Fibroblast of pulmonary artery (primary cell): ENCODE measurements around the gene ASS1.

ENCODE experiments used
- DNase-seq: peaks from one replicate; pipeline ENCODE4 v3.0.0-alpha.2; 2010; ENCODE audit warnings: low read depth
- H3K4me3 ChIP-seq: replicated peaks from 2 replicates; pipeline ENCODE4 v1.5.1; 2011; ENCODE audit warnings: low read depth, mild to moderate bottlenecking, control low read depth, low read length, moderate library complexity
- TF ChIP-seq, protein P1 (sequence below): IDR thresholded peaks from 2 replicates; pipeline ENCODE4 v1.5.1; 2011; ENCODE audit warnings: mild to moderate bottlenecking, control low read depth, low read length, inconsistent platforms; ENCODE audit errors: missing control alignments

The ASS1 gene

GRCh38 chr9:130539420-130540223 lies 94.9 kb downstream of the ASS1 start:
- peak; percentile 85 for DNase-seq
- TF ChIP-seq, protein P1, sequence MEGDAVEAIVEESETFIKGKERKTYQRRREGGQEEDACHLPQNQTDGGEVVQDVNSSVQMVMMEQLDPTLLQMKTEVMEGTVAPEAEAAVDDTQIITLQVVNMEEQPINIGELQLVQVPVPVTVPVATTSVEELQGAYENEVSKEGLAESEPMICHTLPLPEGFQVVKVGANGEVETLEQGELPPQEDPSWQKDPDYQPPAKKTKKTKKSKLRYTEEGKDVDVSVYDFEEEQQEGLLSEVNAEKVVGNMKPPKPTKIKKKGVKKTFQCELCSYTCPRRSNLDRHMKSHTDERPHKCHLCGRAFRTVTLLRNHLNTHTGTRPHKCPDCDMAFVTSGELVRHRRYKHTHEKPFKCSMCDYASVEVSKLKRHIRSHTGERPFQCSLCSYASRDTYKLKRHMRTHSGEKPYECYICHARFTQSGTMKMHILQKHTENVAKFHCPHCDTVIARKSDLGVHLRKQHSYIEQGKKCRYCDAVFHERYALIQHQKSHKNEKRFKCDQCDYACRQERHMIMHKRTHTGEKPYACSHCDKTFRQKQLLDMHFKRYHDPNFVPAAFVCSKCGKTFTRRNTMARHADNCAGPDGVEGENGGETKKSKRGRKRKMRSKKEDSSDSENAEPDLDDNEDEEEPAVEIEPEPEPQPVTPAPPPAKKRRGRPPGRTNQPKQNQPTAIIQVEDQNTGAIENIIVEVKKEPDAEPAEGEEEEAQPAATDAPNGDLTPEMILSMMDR = no peak

DNA sequence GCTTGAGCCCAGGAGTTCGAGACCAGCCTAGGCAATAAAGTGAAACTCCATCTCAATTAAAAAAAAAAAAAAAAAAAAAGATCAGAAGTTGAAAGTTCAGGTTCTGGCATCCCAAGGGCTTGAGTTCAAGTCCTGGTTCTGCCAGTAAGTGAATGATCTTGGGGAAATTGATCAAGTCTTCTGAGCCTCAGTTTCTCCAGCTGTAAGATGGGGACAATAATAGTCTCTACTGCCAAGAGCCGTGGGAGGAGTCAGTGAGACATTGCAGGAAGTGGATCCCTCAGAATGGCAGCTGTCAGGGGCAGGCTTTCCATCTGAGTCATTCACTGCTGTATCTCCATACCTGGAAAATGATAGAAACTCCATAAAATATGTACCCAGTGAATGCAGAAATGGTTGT lies 96.8 kb downstream of the ASS1 start:
- no peak overlapping the region for H3K4me3 ChIP-seq
- DNase-seq = no peak
- TF ChIP-seq, protein P1 = no peak

More at GRCh38 chr9:130539420-130540223, 94.9 kb downstream of the ASS1 start:
- no peak overlapping the region for H3K4me3 ChIP-seq

DNA sequence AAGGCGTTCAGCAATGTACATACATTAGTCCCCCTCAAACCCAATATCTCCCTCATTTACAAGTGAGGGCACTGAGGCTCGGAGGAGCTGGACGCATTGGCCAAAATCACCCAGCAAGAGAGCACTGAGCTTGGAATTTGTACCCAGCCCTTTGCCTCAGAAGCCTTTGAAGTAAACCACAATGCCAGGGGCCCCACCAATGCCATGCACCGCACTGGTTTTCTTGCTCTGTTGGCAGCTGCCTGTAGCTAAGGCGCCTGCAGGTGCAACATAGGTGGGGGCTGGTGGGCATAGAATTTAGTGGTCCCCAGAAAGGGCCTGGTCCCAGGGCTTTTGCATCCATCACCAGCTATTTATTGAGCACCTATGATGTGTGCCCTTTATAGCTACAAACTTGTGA lies 97.3 kb downstream of the ASS1 start:
- H3K4me3 ChIP-seq = no peak overlapping the region
- TF ChIP-seq, protein P1 = no peak
- DNase-seq = no peak

- TF ChIP-seq, protein P1 = no peak
- DNase-seq = no peak
- no peak overlapping the region for H3K4me3 ChIP-seq
Observed at GRCh38 chr9:130542457-130543228, 97.9 kb downstream of the ASS1 start.

DNA sequence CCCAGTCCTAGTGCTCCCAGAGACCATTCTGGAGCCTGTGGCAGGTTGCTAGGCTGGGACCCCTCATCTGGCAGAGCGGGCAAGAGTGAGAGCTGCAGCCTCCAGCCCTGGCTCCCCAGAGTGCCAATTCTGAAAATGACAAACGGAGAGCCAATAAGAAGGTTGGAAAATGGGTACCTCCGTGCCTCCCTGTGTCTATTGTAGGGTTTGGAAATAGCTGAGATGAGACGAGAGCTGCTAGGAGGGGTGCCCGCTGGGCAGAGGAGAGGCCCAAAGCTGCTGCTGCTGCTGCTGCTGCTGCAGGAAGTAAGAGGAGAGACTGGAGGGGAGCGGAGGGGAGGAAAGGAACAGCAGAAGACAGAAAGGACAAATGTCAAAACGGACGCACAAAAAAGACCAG lies 98.6 kb downstream of the ASS1 start:
- no peak overlapping the region for H3K4me3 ChIP-seq
- TF ChIP-seq, protein P1 = no peak
- no peak for DNase-seq

DNA sequence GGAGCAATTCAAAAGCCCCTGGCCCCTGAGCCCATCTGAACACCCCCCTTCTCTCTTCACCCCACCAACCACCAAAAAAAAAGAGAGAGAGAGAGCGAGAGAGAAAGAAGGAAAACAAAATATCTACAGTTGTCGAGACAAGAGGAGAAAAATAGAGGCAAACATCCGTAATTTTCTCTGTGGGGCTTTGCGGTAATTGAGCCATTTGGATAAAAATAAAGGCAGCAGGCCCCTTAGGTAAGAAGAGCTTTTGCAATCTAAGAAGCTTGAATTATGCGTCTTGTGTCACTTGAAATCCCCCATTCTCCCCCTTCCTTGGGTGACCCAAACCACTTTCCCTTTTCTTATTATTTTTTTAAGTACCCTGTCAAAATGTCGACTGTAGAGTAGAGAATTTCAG lies 99.1 kb downstream of the ASS1 start:
- TF ChIP-seq, protein P1 = no peak
- H3K4me3 ChIP-seq = no peak overlapping the region
- no peak for DNase-seq
